OCI-LY7 (cell line): ENCODE measurements around the gene MFAP4.

Source experiments
- CTCF ChIP-seq: fragments of 200-600 bp; sonication (generic); conservative IDR thresholded peaks from 2 replicates; pipeline ENCODE4 v1.5.1; 2014; ENCODE audit warnings: mild to moderate bottlenecking, antibody characterized with exemption, low read length, moderate library complexity, mixed read lengths
- EZH2phosphoT487 ChIP-seq: fragments of 200-600 bp; sonication (generic); IDR thresholded peaks from 2 replicates; pipeline ENCODE4 v1.6.1; 2018; ENCODE audit warnings: low read depth, borderline replicate concordance, mild to moderate bottlenecking, mixed run types, antibody characterized with exemption, low read length, moderate library complexity, mixed read lengths

GRCh38 chr17:19383681-19384470 lies 3.1 kb downstream of the MFAP4 start:
- TF ChIP-seq EZH2phosphoT487 (no peak), CTCF (no peak)
